Gastrocnemius medialis (tissue), 4 donors: ENCODE data around the gene PDZD4. TPM values are rescaled to one million over a fixed set of nuclear protein-coding genes. Genes with fewer than 3 reads are reported as not detected.

Source experiments
- ATAC-seq, 2 donors: fragments of 150-250 bp; one replicate each; pipeline ENCODE4 v1.9.1; 2016
- DNase-seq, 2 donors: peaks; one replicate each; pipeline ENCODE4 v3.0.0-alpha.2; 2019
- H3K27ac ChIP-seq, 4 donors: fragments of 200-600 bp; sonication (generic); 1 replicate in 1 of 4; 2 replicates in 3 of 4; pipeline ENCODE4 v1.5.1; 2016 to 2018; ENCODE audit warnings: mild to moderate bottlenecking in 2 of 4, moderate library complexity in 1 of 4
- H3K27me3 ChIP-seq, 3 donors: fragments of 200-600 bp; sonication (generic) in 2 of 3; 1 replicate in 1 of 3; 2 replicates in 2 of 3; pipeline versions ENCODE4 v1.5.1 to v1.6.0; 2016 to 2019; ENCODE audit warnings: mild to moderate bottlenecking in 1 of 3, moderate library complexity in 1 of 3
- H3K36me3 ChIP-seq, 2 donors: fragments of 200-600 bp; sonication (generic) in 1 of 2; one replicate each; pipeline ENCODE4 v1.5.1; 2017 to 2018
- H3K4me1 ChIP-seq, 2 donors: fragments of 200-600 bp; sonication (generic) in 1 of 2; one replicate each; pipeline ENCODE4 v1.5.1; 2016 to 2017; ENCODE audit warnings: mild to moderate bottlenecking in 2 of 2
- H3K4me3 ChIP-seq, 4 donors: fragments of 200-600 bp; sonication (generic) in 3 of 4; 1 replicate in 1 of 4; 2 replicates in 3 of 4; pipeline ENCODE4 v1.5.1; 2016 to 2019; ENCODE audit warnings: mild to moderate bottlenecking in 2 of 4
- H3K9me3 ChIP-seq, 3 donors: fragments of 200-600 bp; sonication (generic) in 2 of 3; 1 replicate in 1 of 3; 2 replicates in 2 of 3; pipeline ENCODE4 v1.5.1; 2016 to 2019
- POLR2A ChIP-seq, 2 donors: fragments of 450-650 bp; IDR thresholded peaks; one replicate each; pipeline ENCODE4 v1.6.1; 2017; ENCODE audit warnings: antibody characterized with exemption in 2 of 2, mild to moderate bottlenecking in 2 of 2, moderate library complexity in 2 of 2
- in situ Hi-C, 4 donors: fragments of 200-750 bp; cut with MboI; loops; one replicate each; pipeline versions ENCODE4 v1.15.0 to v1.8.0; 2017; ENCODE audit warnings: low sequenced_read_pairs in 4 of 4
- intact Hi-C: fragments of 100-400 bp; cut with DNase I; formaldehyde crosslinking; loops from one replicate; pipeline ENCODE4 v1.15.1; 2023; ENCODE audit warnings: low total_unique reads
- total RNA-seq, 4 donors: library from RNA; depleted of rRNA; stranded (reverse); fragments of >200 nt; gene quantifications; one replicate each; pipeline versions ENCODE4 v1.1.0 to v1.2.3, GENCODE V29; 2016
- TF ChIP-seq, protein P1 (sequence below), 5 experiments: fragments of 450-650 bp in 3 of 5; fragments of 200-600 bp in 2 of 5; sonication (generic) in 2 of 5; IDR thresholded peaks in 4 of 5; conservative IDR thresholded peaks in 1 of 5; 1 replicate in 4 of 5; 2 replicates in 1 of 5; pipeline ENCODE4 v1.5.1; 2016 to 2019; ENCODE audit warnings: antibody characterized with exemption in 5 of 5, mild to moderate bottlenecking in 3 of 5, moderate library complexity in 3 of 5

PDZD4 gene
- total RNA-seq, 4 donors from 2014 or later = 0.59 to 2.2 (median 1.4) TPM

DNA sequence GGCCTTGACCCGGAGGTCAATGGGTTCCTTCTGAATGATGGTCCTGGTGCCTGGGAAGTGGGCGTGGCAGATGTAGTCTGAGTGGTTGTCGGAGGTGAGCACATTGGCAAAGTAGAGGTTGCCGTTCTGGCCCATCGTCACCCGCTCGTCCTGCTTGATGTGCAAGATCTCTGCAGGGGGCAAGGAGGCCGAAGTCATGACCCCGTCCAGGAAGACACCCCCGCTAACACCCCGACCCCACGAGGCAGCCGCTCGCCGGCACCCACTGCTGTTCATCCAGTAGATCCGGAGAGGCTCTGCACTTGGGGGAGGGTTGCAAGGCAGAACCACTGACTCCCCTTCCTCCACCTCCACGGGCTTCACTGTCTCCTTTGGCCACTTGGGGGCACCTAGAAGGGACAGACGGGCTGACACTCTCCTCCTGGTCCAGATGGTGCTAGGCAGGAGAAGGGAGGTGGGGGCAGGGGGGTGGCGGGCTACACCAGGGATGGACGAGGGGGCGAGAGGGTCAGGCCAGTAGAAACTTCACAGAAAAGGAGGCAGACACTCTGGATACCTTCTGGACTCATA lies 40.5 kb upstream of the PDZD4 start:
- Histone ChIP-seq H3K27me3 (no peaks in the 10 kb centered on the region), H3K4me3 (no peak overlapping the region), H3K9me3 (no peaks in the 10 kb centered on the region), H3K4me1 (no peaks in the 10 kb centered on the region), H3K36me3 (no peaks in the 10 kb centered on the region), H3K27ac (no peak overlapping the region)
- intact Hi-C loops (no loop called here), in situ Hi-C loops (no loop called here)
- no peak for ATAC-seq
- TF ChIP-seq, protein P1, sequence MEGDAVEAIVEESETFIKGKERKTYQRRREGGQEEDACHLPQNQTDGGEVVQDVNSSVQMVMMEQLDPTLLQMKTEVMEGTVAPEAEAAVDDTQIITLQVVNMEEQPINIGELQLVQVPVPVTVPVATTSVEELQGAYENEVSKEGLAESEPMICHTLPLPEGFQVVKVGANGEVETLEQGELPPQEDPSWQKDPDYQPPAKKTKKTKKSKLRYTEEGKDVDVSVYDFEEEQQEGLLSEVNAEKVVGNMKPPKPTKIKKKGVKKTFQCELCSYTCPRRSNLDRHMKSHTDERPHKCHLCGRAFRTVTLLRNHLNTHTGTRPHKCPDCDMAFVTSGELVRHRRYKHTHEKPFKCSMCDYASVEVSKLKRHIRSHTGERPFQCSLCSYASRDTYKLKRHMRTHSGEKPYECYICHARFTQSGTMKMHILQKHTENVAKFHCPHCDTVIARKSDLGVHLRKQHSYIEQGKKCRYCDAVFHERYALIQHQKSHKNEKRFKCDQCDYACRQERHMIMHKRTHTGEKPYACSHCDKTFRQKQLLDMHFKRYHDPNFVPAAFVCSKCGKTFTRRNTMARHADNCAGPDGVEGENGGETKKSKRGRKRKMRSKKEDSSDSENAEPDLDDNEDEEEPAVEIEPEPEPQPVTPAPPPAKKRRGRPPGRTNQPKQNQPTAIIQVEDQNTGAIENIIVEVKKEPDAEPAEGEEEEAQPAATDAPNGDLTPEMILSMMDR (IDR thresholded peaks at IDR 0.05 in 4 of 5, conservative IDR thresholded peaks at IDR 0.05 in 1 of 5) = no peak
- no peak for TF ChIP-seq POLR2A (IDR thresholded peaks at IDR 0.05)
- DNase-seq = no peak

DNA sequence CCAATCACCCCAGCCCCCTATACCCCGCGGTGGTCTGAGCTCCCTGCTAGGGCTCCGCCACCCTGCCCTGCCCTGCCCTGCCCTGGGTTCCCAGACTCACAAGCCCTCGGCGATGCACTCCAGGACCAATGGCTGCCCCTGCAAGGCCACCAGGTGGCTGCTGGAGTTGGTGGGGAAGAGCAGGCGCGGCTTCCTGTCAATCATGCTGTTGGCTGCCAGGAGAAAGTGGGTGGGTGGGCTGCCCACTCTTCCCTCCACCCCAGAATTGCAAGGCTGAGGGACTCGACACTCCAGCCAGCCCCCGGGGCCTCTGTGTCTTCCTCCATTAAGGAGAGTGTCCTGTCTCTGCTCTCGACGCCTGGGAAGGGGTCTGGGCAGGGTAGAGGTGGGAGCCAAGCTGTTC lies 39.9 kb upstream of the PDZD4 start:
- Histone ChIP-seq H3K27ac (no peak overlapping the region), H3K4me1 (no peaks in the 10 kb centered on the region), H3K27me3 (no peaks in the 10 kb centered on the region), H3K9me3 (no peaks in the 10 kb centered on the region), H3K36me3 (no peaks in the 10 kb centered on the region), H3K4me3 (no peak overlapping the region)
- DNase-seq (no peak), ATAC-seq (no peak)
- TF ChIP-seq POLR2A (IDR thresholded peaks at IDR 0.05) = no peak
- TF ChIP-seq, protein P1 (IDR thresholded peaks at IDR 0.05 in 4 of 5, conservative IDR thresholded peaks at IDR 0.05 in 1 of 5) = no peak
- in situ Hi-C loops (no loop called here), intact Hi-C loops (no loop called here)

DNA sequence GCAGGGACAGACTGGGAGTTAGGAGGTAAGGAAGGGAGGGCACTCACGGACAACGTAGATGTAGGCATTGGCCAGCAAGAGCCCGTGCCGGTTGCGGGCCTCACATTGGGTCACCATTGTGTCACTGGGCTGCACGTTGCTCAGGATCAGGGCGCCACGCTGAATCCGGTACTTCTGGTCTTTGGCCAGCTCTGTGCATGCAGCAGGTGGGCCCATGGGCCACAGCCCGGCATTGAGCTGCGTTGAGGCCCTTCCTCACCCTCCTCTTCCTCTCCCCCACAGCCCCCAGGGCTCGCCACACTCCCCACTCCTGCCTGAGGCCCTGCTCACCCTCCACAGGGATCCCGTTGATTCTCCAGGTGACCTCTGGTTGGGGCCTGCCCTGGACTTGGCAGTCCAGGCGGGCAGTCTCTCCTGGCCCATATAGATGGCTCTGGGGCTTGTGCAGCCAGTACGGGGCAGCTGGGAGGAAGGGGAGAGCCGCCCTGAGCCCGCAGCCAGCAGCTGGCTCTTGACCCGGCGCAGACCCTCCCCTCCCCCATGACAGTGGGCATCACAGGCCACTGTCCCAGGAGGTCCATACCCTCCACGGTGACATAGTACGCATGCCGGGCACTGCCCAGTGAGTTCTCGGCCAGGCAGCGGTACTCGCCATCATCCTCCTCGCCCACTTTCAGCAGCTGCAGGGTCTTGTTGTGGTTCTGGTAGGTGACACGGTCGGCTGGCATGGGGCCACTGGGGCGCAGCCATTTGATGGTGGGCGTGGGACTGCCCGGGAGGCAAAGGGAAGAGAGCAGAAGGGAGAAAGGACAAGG lies 39.3 kb upstream of the PDZD4 start:
- no peaks in the 10 kb centered on the region for H3K27me3 ChIP-seq
- in situ Hi-C loops = no loop called here

DNA sequence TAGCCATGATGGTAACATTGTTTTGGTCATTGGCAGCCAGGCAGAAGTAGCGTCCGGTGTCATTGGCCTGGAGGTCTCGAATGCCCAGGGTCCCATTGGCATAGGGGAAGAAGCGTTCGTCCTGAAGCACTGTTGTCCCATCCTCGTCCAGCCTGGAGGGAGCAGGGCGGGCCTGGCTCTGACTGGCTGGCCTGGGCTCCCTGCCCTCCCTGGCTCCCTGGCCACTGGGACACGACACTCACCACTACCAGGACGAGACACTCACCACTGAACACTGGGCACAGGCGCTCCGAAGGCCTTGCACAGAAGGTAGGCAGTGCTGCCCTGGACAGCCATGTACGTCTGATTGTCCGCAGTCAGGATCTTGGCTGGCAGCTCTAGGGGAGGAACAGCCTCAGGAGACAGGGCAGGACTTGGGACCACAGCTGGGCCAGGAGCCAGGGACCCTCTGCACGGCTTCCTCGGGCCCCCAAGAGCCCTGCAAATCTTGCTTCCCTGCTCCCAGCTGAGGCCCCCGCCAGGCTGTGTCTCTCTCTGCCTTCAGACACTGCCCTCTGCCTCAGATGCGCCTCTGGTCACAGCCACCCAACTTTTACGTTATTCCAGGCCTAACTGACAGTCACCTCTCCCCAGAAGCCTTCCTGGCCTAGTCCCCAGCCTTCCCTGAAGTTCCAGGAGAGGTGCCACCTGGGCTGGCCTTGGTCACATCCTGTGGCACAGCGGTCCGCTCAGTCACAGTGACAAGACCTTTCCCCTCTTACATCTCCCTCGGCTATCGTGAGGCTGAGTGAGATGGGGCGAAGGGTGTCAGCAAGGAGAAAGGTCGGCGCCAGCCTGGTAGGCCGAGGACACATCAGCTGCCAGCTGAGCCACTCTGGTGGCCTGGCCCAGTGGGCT lies 38.5 kb upstream of the PDZD4 start:
- in situ Hi-C loops (no loop called here), intact Hi-C loops (no loop called here)
- Histone ChIP-seq H3K27ac (no peak overlapping the region), H3K36me3 (no peaks in the 10 kb centered on the region), H3K27me3 (no peaks in the 10 kb centered on the region), H3K4me3 (no peak overlapping the region), H3K4me1 (no peaks in the 10 kb centered on the region), H3K9me3 (no peaks in the 10 kb centered on the region)
- no peak for DNase-seq
- ATAC-seq = no peak
- TF ChIP-seq, protein P1 (IDR thresholded peaks at IDR 0.05 in 4 of 5, conservative IDR thresholded peaks at IDR 0.05 in 1 of 5) = no peak

More for the DNA sequence above, 39.3 kb upstream of the PDZD4 start:
- Histone ChIP-seq H3K4me1 (no peaks in the 10 kb centered on the region), H3K9me3 (no peaks in the 10 kb centered on the region), H3K4me3 (no peak overlapping the region), H3K27ac (no peak overlapping the region), H3K36me3 (no peaks in the 10 kb centered on the region)
- TF ChIP-seq POLR2A (IDR thresholded peaks at IDR 0.05) = no peak
- TF ChIP-seq, protein P1 (IDR thresholded peaks at IDR 0.05 in 4 of 5, conservative IDR thresholded peaks at IDR 0.05 in 1 of 5) = no peak
- DNase-seq = no peak
- intact Hi-C loops = no loop called here
- no peak for ATAC-seq
